Hepatocyte (in vitro differentiated cells): ENCODE measurements around the gene PTPRE.

ENCODE experiments used
- CTCF ChIP-seq: fragments of 200-600 bp; sonication (generic); IDR thresholded peaks from 2 replicates; pipeline ENCODE4 v1.5.1; 2016; ENCODE audit warnings: antibody characterized with exemption, mild to moderate bottlenecking; ENCODE audit not compliant: poor library complexity
- EZH2 ChIP-seq: fragments of 200-600 bp; sonication (generic); IDR thresholded peaks from 2 replicates; pipeline ENCODE4 v1.6.1; 2016; ENCODE audit warnings: antibody characterized with exemption, mild to moderate bottlenecking, borderline replicate concordance
- EZH2phosphoT487 ChIP-seq: fragments of 200-600 bp; sonication (generic); IDR thresholded peaks from one replicate; pipeline ENCODE4 v1.6.1; 2018; ENCODE audit warnings: antibody characterized with exemption, mild to moderate bottlenecking, low read depth, moderate library complexity; ENCODE audit not compliant: unreplicated experiment, severe bottlenecking

DNA sequence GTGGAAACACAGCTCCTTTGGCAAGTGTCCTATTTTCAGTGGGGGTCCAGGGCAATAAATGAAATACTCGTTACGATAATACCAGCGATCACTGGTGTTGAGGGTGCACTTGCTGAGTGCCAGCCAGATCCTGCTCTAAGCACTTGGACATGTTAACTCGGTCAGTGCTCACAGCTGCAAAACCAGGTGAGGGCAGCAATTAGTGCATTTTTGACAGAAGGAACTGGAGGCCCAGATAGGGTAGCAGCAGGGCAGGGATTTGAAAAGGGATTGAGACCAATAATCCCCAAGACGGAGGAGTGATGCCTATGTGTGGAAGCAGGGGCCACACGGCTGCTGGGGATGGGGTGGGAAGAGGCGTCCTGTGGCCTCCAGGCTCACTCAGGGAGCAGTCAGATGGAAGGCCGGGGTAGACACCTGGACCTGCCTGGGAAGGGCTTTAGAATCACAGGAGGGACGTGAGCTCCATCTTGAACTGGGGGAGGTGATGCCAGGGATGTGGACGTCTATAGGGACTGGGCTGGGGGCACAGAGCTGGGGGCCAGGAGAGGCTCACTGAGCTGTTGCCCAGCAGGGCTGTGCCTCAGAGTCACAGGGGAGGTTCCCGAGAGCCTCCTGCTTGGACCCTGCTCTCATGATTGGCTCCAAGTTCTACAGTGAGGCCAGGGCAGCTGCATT lies 14.3 kb downstream of the PTPRE start:
- TF ChIP-seq CTCF (no peak), EZH2phosphoT487 (no peak), EZH2 (no peak)
